NT2/D1 (cell line): ENCODE measurements around the gene SBF2.

ENCODE experiments used
- YY1 ChIP-seq: IDR thresholded peaks from 2 replicates; pipeline ENCODE4 v1.6.1; 2011; ENCODE audit not compliant: insufficient read length, insufficient read depth
- ZNF274 ChIP-seq: IDR thresholded peaks from 2 replicates; pipeline ENCODE4 v1.6.1; 2011; ENCODE audit warnings: mild to moderate bottlenecking, low read depth, low read length

DNA sequence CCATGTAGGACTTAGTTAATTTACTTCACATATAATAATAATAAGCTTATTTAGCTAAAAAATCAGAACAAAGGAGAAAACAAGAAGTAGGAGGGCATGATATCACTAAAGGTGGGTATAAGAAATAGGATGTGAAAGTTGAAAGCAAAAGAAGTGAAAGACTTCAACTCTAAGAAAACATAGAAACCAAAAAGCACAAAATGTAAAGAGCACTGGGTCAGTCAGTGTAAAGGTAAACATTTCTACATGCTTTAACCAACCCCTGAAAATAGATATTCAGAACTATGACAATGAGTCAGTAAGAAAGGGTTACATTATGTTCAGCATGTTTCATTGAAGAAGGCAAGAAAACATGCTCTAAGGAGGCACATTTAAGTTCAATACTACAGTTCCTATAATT, 331.3 kb downstream of the SBF2 start:
- TF ChIP-seq ZNF274 (no peak), YY1 (no peak)
